Mucosa of stomach (tissue), 1 donor: ENCODE measurements around the gene ULK3.
A peak's percentile ranks its signal among the peaks of the same experiment; 100 is the strongest.
"Not testable (repeated sequence)": the region's sequence is repeated elsewhere in the genome, so short reads cannot be mapped to it uniquely, and the experiment has no call there.

Source experiments
- H3K27me3 ChIP-seq: one replicate; pipeline ENCODE4 v1.7.0; 2013; ENCODE audit warnings: mild to moderate bottlenecking, low read length; ENCODE audit not compliant: control insufficient read depth, insufficient read depth
- H3K36me3 ChIP-seq: one replicate; pipeline ENCODE4 v1.7.0; 2013; ENCODE audit warnings: low read length; ENCODE audit not compliant: control insufficient read depth, insufficient read depth
- H3K4me1 ChIP-seq: one replicate; pipeline ENCODE4 v1.7.0; 2013; ENCODE audit warnings: mild to moderate bottlenecking, low read length; ENCODE audit not compliant: control insufficient read depth, insufficient read depth
- H3K4me3 ChIP-seq: one replicate; pipeline ENCODE4 v1.7.0; 2013; ENCODE audit warnings: low read length
- H3K9ac ChIP-seq: one replicate; pipeline ENCODE4 v1.7.0; 2013; ENCODE audit warnings: mild to moderate bottlenecking, low read length, moderate library complexity
- H3K9me3 ChIP-seq: one replicate; pipeline ENCODE4 v1.7.0; 2013; ENCODE audit warnings: mild to moderate bottlenecking, low read length, moderate library complexity; ENCODE audit not compliant: control insufficient read depth
- donor health status: Pancreatic carcinoma.

The ULK3 gene, protein sequence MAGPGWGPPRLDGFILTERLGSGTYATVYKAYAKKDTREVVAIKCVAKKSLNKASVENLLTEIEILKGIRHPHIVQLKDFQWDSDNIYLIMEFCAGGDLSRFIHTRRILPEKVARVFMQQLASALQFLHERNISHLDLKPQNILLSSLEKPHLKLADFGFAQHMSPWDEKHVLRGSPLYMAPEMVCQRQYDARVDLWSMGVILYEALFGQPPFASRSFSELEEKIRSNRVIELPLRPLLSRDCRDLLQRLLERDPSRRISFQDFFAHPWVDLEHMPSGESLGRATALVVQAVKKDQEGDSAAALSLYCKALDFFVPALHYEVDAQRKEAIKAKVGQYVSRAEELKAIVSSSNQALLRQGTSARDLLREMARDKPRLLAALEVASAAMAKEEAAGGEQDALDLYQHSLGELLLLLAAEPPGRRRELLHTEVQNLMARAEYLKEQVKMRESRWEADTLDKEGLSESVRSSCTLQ

DNA sequence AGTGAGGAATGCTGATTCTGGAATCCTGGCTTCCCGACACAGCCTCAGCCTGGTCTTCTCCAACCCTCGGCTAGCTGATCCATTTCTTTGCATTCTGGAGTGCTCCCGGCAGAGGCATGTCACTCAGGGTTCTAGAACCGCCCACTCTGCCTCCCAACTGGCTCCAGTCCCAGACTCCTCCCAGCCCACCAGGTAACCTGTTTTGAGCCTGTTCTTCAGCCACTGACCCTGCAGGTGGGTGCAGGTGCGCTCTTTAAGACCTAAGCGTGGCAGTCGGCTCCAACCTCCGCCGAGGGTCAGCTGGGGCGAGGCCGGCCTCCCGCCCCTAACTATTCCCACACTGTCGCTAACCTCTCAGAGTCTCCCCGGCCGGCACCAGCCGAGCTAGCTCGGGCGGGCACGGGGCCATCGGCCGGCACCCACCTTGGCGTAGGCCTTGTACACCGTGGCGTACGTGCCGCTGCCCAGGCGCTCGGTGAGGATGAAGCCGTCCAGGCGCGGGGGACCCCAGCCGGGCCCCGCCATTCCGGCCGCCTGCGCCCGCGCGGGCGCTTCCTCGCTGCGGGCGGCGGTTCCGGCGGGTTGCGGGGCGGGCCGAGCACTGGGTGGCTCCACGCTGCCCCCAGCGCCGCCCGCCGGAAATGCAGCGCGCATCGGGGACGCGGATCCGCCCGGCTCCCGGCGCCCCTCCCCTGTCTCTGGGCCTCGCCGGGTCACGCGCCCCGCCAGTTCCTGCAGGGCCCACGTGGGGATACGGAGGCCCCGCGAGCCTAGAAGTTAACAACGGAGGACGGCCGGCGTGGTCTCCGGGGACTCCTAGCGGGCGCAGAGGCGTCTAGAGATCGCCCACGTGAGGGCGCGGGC is at the start of gene ULK3:
Gene ULK3, minus strand, starts transcription at position 576 of the 864 bp plus-strand sequence. Its CDS starts 51 bp downstream, at position 525.
- Histone ChIP-seq H3K36me3 (peaks cover 17% of the 10 kb centered on the region), H3K4me1 (peaks cover 27% of the 10 kb centered on the region), H3K4me3 (peak within 1 kb of the TSS; percentile 48), H3K27me3 (no peaks in the 10 kb centered on the region), H3K9me3 (no peaks in the 10 kb centered on the region), H3K9ac (peak within 1 kb of the TSS; percentile 71)

DNA sequence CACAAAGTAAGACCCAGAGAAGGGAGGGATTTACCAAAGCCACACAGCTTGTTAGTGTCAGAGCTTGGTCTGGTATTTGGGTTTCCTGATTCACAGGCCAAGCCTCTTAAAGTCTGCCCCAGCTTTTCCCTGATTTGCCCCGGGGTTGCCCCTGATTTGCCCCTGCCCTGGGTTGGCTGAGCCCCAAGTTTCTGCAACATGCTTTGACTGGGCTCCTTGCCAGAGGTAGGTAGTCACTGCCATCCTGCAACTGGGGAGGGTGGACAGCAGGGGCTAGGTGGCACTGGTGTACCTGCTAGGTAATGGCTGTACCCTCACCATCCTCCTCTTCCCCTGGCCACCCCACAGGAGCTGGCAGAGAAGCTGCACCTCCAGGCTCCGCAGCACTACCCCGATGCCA is 49.4 kb upstream of the ULK3 start:
- Histone ChIP-seq H3K9me3 (no peaks in the 10 kb centered on the region), H3K27me3 (no peaks in the 10 kb centered on the region), H3K36me3 (peaks cover 9% of the 10 kb centered on the region), H3K4me1 (peaks cover 47% of the 10 kb centered on the region), H3K4me3 (no peak overlapping the region), H3K9ac (no peak overlapping the region)

DNA sequence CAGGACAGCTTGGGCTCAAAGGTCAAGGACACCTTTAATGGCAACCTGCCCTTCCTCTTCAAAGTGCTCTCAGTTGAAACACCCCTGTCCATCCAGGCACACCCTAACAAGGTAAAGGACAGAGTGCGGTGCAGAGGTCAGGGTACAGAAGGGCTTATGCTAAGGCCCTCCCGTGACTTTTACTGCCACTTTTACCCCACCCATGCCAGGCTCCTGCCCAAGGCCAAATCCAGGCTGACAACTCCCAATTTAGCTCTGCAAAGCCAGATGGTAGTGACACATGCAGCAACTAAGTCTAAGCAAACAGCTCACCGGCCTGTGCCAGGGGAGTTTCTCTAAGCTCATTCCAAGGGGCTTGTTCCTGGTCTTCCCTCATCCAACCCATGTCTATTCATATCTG is 48.5 kb upstream of the ULK3 start:
- Histone ChIP-seq H3K4me3 (no peak overlapping the region), H3K27me3 (no peaks in the 10 kb centered on the region), H3K9ac (no peak overlapping the region), H3K4me1 (peaks cover 47% of the 10 kb centered on the region), H3K36me3 (peaks cover 6% of the 10 kb centered on the region), H3K9me3 (no peaks in the 10 kb centered on the region)

DNA sequence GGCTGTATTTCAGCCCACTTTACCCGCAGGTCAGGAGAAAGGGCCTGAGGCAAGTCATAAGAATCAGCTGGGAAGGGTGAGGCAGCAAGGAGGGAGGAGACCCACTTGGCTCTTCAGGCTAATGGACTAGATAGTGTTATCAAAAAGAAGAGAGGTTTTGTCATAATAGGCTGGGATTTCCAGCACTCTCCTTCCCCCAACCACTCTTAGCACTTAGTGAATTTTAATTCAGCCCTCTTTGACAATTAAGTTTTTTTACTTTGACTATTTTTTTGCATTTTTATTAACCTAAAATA is 47.7 kb upstream of the ULK3 start:
- Histone ChIP-seq H3K36me3 (peaks cover 6% of the 10 kb centered on the region), H3K4me1 (peaks cover 47% of the 10 kb centered on the region), H3K9ac (peak overlapping the region; percentile 86), H3K9me3 (no peaks in the 10 kb centered on the region), H3K4me3 (peak overlapping the region; percentile 90), H3K27me3 (no peaks in the 10 kb centered on the region)

DNA sequence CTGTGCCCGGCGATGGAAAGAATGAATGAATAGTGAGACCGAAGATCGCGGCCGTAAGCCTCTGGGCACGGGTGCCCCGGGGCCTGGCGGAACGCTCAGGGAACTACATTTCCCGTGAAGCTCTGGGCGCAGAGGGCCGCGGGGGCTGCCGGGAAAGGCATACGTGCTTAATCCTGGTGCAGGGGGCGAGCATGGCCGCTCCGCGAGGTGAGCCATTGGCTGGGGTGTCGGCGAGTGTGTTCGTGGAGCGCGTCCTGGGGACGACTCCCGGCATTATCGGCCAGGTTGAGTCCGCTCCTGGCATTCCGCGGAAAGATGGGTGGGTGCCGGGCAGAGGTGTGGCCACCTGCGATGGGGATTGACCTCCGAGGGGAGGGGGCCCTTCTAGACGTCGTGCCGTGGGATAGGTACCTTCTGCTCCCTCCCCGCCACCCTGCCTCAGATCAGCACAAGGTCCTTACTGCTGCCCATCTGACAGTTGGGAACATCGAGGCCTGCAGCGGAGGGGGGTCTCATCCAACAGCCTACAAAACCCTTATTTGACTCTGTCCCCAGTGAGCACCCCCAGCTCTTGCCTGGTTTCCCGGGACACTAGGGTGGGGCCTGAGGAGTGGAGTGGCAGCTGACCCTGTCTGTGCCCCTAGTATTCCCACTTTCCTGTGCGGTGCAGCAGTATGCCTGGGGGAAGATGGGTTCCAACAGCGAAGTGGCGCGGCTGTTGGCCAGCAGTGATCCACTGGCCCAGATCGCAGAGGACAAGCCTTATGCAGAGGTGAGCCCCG is 47.1 kb upstream of the ULK3 start, which contains the start of gene MPI:
Gene MPI, plus strand, starts transcription at position 160 of the 782 bp plus-strand sequence. Its CDS starts 32 bp downstream, at position 192.
- Histone ChIP-seq H3K9me3 (no peaks in the 10 kb centered on the region), H3K9ac (peak within 1 kb of the TSS; percentile 86), H3K27me3 (no peaks in the 10 kb centered on the region), H3K36me3 (peaks cover 6% of the 10 kb centered on the region), H3K4me3 (peak within 1 kb of the TSS; percentile 90), H3K4me1 (peaks cover 47% of the 10 kb centered on the region)

DNA sequence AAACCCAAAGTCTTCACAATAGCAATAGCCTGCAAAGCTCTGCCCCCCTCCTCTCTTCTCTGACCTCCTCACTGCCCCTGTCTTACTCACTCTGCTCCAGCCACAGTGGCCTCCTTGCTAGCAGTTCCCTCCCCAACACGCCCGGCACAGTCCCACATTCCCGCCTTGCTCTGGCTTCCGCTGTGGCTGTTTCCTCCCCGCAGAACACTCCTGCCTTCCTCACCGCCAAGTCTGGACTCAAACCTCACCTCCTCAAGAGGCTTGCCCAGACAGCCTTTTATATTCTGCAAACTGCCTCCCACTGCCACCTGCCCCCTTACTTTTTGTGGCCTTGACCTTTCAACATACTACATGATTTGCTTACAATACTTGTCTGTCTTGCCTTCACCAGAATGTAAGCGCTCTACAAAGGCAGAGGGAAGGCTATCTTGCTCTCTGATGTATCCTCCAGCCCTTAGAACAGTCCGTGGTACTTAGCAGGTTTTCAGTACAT is 46.5 kb upstream of the ULK3 start:
- peak overlapping the region; percentile 90 for H3K4me3 ChIP-seq
- peaks cover 47% of the 10 kb centered on the region for H3K4me1 ChIP-seq
- peak overlapping the region; percentile 86 for H3K9ac ChIP-seq
- no peaks in the 10 kb centered on the region for H3K9me3 ChIP-seq
- no peaks in the 10 kb centered on the region for H3K27me3 ChIP-seq
- H3K36me3 ChIP-seq = peaks cover 6% of the 10 kb centered on the region

DNA sequence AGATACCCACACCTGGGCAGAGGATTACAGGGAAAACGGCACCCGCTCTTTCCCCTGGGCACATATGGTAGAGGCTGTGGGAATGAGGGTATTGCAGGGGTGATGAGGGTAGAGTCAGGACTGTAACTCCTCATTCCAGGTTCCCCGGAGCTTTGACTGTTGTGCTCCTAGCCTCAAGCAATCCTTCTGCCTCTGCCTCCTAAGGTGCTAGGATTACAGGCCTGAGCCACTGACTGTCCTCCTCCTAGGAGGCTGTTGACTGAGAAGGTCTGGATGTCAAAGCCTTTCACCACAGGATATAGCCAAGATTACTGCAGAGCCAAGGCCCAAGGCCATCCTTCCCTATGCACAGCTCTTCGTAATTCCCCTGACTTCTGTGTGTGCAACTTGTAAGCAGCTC is 45.8 kb upstream of the ULK3 start:
- H3K4me3 ChIP-seq = no peak overlapping the region
- no peaks in the 10 kb centered on the region for H3K27me3 ChIP-seq
- H3K9ac ChIP-seq = no peak overlapping the region
- H3K36me3 ChIP-seq = peaks cover 6% of the 10 kb centered on the region
- no peaks in the 10 kb centered on the region for H3K9me3 ChIP-seq
- H3K4me1 ChIP-seq = peaks cover 46% of the 10 kb centered on the region

DNA sequence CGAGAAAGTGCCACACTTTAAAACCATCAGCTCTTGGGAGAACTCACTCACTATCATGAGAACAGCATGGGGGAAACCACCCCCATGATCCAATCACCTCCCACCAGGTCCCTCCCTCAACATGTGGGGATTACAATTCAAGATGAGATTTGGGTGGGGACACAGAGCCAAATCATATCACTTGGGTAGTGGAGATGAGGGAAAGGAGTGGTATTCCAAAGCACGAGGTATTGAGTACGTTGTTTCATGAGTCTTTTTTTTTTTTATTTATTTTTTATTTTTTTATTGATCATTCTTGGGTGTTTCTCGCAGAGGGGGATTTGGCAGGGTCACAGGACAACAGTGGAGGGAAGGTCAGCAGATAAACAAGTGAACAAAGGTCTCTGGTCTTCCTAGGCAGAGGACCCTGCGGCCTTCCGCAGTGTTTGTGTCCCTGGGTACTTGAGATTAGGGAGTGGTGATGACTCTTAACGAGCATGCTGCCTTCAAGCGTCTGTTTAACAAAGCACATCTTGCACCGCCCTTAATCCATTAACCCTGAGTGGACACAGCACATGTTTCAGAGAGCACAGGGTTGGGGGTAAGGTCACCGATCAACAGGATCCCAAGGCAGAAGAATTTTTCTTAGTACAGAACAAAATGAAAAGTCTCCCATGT is 44.7 kb upstream of the ULK3 start:
- H3K4me3 ChIP-seq = not testable (repeated sequence)

DNA sequence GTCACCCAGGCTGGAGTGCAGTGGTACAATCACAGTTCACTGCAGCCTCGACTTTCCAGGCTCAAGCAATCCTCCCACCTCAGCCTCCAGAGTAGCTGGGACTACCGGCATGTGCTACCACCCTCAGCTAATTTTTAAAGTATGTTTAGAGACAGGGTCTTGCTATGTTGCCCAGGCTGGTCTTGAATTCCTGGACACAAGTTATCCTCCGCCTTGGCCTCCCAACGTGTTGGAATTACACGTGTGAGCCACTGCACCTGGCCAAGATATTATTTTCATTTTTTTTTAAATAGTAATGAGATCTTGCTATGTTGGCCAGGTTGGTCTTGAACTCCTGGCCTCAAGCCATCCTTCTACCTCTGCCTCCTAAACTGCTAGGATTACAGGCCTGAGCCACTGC is 42.5 kb upstream of the ULK3 start:
- no peaks in the 10 kb centered on the region for H3K36me3 ChIP-seq

More for the DNA sequence above, 44.7 kb upstream of the ULK3 start:
- H3K27me3 ChIP-seq, H3K9me3 ChIP-seq, H3K9ac ChIP-seq, H3K36me3 ChIP-seq: not testable (repeated sequence)
- peaks cover 36% of the 10 kb centered on the region for H3K4me1 ChIP-seq

DNA sequence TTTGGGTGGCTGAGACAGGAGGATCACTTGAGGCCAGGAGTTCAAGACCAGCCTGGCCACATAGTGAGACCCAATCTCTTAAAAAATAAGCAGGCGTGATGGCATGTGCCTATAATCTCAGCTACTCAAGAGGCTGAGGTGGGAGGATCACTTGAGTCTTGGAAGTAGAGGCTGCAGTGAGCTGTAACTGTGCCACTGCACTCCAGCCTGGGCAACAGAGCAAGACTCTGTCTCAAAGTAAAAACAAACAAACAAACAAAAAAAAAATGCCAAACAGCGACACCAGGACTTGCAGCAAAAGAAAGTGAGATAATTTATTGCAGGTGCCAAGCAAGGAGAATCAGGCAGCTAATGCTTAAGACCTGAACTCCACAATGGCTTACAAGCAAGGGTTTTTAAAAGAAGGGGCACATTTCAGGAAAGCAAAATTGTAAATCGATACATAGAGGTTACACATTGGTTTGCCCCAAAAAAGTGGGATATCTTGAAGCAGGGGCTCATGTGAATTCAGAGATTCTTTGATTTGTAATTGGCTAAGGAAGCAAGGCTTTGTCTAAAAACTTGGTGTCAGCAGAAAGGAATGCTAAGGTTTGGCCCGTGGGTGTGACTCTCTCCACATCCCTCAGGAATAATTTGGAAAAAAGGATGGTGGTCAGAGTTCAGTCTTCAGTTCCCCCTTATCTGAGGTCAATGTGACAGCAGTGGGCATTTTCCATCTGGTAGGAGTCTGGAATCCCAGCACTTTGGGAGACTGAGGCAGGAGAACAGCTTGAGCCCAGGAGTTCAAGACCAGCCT is 41.7 kb upstream of the ULK3 start:
- Histone ChIP-seq H3K9me3 (no peaks in the 10 kb centered on the region), H3K4me3 (no peak overlapping the region), H3K27me3 (no peaks in the 10 kb centered on the region), H3K4me1 (peaks cover 12% of the 10 kb centered on the region), H3K9ac (no peak overlapping the region), H3K36me3 (no peaks in the 10 kb centered on the region)

More for the DNA sequence above, 42.5 kb upstream of the ULK3 start:
- H3K4me1 ChIP-seq = peaks cover 18% of the 10 kb centered on the region
- no peak overlapping the region for H3K4me3 ChIP-seq
- H3K27me3 ChIP-seq = no peaks in the 10 kb centered on the region
- no peaks in the 10 kb centered on the region for H3K9me3 ChIP-seq
- H3K9ac ChIP-seq = no peak overlapping the region
